SK-N-SH treated with all-trans-retinoic acid at 6 μM for 48 hours (cell line): Measurements from ENCODE around the gene TRABD2B.

Experiments
- ESRRG ChIP-seq: fragments of 250-450 bp; sonication (Bioruptor Pico); IDR thresholded peaks from 2 replicates; pipeline ENCODE4 v1.6.1; 2021; ENCODE audit warnings: mild to moderate bottlenecking
- ZFP3 ChIP-seq: fragments of 250-450 bp; sonication (Bioruptor Pico); IDR thresholded peaks from 2 replicates; pipeline ENCODE4 v1.5.0; 2020; ENCODE audit warnings: mild to moderate bottlenecking, moderate library complexity
- ZFP30 ChIP-seq: fragments of 450-650 bp; formaldehyde crosslinking; IDR thresholded peaks from 2 replicates; pipeline ENCODE4 v1.5.0; 2022; ENCODE audit warnings: mild to moderate bottlenecking, moderate library complexity

DNA sequence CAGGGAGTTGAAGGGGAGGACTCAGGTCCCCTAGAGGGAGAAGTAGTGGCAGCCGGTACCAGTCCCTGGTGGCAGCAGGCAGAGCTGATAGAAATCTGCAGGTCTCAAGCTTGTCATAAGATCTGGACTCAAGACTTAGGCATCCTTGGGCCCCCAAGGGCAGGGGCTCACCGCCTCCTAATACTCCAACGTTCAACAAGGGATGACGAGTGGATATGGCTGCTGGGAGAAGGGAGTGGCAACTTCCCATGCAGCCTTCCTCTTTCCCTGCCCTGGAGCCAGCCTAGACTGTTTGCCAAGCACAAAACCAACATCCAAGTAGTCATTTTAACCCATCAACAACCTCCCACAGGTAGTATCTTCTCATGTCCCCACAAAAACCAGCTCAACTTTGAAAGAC lies 6.9 kb downstream of the TRABD2B start:
- no peak for TF ChIP-seq ZFP3 (CRISPR knock-in tag)
- TF ChIP-seq ZFP30 (CRISPR knock-in tag), result no peak
- no peak for TF ChIP-seq ESRRG (CRISPR knock-in tag)
